Measurements from ENCODE around the gene TFCP2. TPM values are rescaled to one million over a fixed set of nuclear protein-coding genes. Genes with fewer than 3 reads are reported as not detected.

TFCP2 gene
- total RNA-seq, 1 donor from 2014 or later, result 44.9 TPM

- Mint-ChIP-seq H3K4me3 (no peak overlapping the region), H3K27me3 (ENCODE audit: low read depth) (no peaks in the 10 kb centered on the region), H3K36me3 (peaks cover 17% of the 10 kb centered on the region), H3K4me1 (no peaks in the 10 kb centered on the region), H3K27ac (no peak overlapping the region), H3K9me3 (peaks cover 9% of the 10 kb centered on the region)
- TF ChIP-seq CTCF (IDR thresholded peaks at IDR 0.05; ENCODE audit: unreplicated experiment), result no peak
- DNase-seq (ENCODE audit: low spot score in 2 of 2, unreplicated experiment in 2 of 2), result no peak
Measured at GRCh38 chr12:51147309-51147708, 25.6 kb downstream of the TFCP2 start.

- no peak overlapping the region for H3K27ac Mint-ChIP-seq
- H3K36me3 Mint-ChIP-seq, result peaks cover 24% of the 10 kb centered on the region
- no peak overlapping the region for H3K4me3 Mint-ChIP-seq
- no peak for TF ChIP-seq CTCF (IDR thresholded peaks at IDR 0.05; ENCODE audit: unreplicated experiment)
- no peak for DNase-seq (ENCODE audit: low spot score in 2 of 2, unreplicated experiment in 2 of 2)
- no peaks in the 10 kb centered on the region for H3K4me1 Mint-ChIP-seq
- peaks cover 10% of the 10 kb centered on the region for H3K9me3 Mint-ChIP-seq
- no peaks in the 10 kb centered on the region for H3K27me3 Mint-ChIP-seq (ENCODE audit: low read depth)
Measured at GRCh38 chr12:51139292-51139844, 33.6 kb downstream of the TFCP2 start.

- H3K4me3 Mint-ChIP-seq, result no peak overlapping the region
- H3K27ac Mint-ChIP-seq, result no peak overlapping the region
- H3K9me3 Mint-ChIP-seq, result no peaks in the 10 kb centered on the region
- TF ChIP-seq CTCF (IDR thresholded peaks at IDR 0.05; ENCODE audit: unreplicated experiment), result no peak
- H3K36me3 Mint-ChIP-seq, result peaks cover 3% of the 10 kb centered on the region
- H3K27me3 Mint-ChIP-seq (ENCODE audit: low read depth), result no peaks in the 10 kb centered on the region
- no peak for DNase-seq (ENCODE audit: low spot score in 2 of 2, unreplicated experiment in 2 of 2)
- peaks cover 9% of the 10 kb centered on the region for H3K4me1 Mint-ChIP-seq
Measured at GRCh38 chr12:51132693-51133092, 40.2 kb downstream of the TFCP2 start.

GRCh38 chr12:51131745-51132521, 41.0 kb downstream of the TFCP2 start:
- no peak for DNase-seq (ENCODE audit: low spot score in 2 of 2, unreplicated experiment in 2 of 2)
- Mint-ChIP-seq H3K9me3 (no peaks in the 10 kb centered on the region), H3K27ac (peak overlapping the region; percentile 69), H3K4me3 (no peak overlapping the region), H3K27me3 (ENCODE audit: low read depth) (no peaks in the 10 kb centered on the region), H3K4me1 (peaks cover 14% of the 10 kb centered on the region), H3K36me3 (peaks cover 3% of the 10 kb centered on the region)
- no peak for TF ChIP-seq CTCF (IDR thresholded peaks at IDR 0.05; ENCODE audit: unreplicated experiment)

- Mint-ChIP-seq H3K4me1 (peaks cover 18% of the 10 kb centered on the region), H3K4me3 (no peak overlapping the region), H3K27ac (peak overlapping the region; percentile 31), H3K36me3 (peaks cover 11% of the 10 kb centered on the region), H3K27me3 (ENCODE audit: low read depth) (no peaks in the 10 kb centered on the region), H3K9me3 (no peaks in the 10 kb centered on the region)
- TF ChIP-seq CTCF (IDR thresholded peaks at IDR 0.05; ENCODE audit: unreplicated experiment), result no peak
- DNase-seq (ENCODE audit: low spot score in 2 of 2, unreplicated experiment in 2 of 2), result no peak
Measured at GRCh38 chr12:51128919-51129318, 44.0 kb downstream of the TFCP2 start.
